Natural killer cell (primary cell): ENCODE measurements around the gene EMC8. TPM values are rescaled to one million over a fixed set of nuclear protein-coding genes. Genes with fewer than 3 reads are reported as not detected.

Experiments used
- ATAC-seq, 3 donors: fragments of 150-1000 bp in 2 of 3; fragments of 200-7000 bp in 1 of 3; cut with Tn5 transposase; 1 replicate in 1 of 3; 2 replicates in 2 of 3; pipeline ENCODE4 v1.10.0; 2021; ENCODE audit warnings: mild to moderate bottlenecking in 2 of 3, moderate library complexity in 2 of 3
- DNase-seq, 2 donors: peaks; one replicate each; pipeline versions ENCODE4 v3.0.0 to v3.0.0-alpha.2; 2013 to 2021; ENCODE audit warnings: mixed read lengths in 1 of 2
- H3K27ac ChIP-seq: one replicate; pipeline ENCODE4 v1.5.1; 2013; ENCODE audit warnings: mild to moderate bottlenecking, low read length
- H3K27me3 ChIP-seq: one replicate; pipeline ENCODE4 v1.6.1; 2013; ENCODE audit warnings: low read length; ENCODE audit not compliant: control insufficient read depth, insufficient read depth
- H3K36me3 ChIP-seq: one replicate; pipeline ENCODE4 v1.6.1; 2013; ENCODE audit warnings: low read length; ENCODE audit not compliant: control insufficient read depth, insufficient read depth
- H3K4me1 ChIP-seq: one replicate; pipeline ENCODE4 v1.6.1; 2013; ENCODE audit warnings: low read length; ENCODE audit not compliant: control insufficient read depth, insufficient read depth
- H3K4me3 ChIP-seq: one replicate; pipeline ENCODE4 v1.5.1; 2013; ENCODE audit warnings: low read length
- H3K9me3 ChIP-seq: one replicate; pipeline ENCODE4 v1.6.1; 2013; ENCODE audit warnings: low read length; ENCODE audit not compliant: control insufficient read depth, insufficient read depth
- H3K27ac Mint-ChIP-seq, 2 donors: one replicate each; pipeline ENCODE4 v1.8.0; 2022; ENCODE audit warnings: mild to moderate bottlenecking in 2 of 2, mixed read lengths in 2 of 2, moderate library complexity in 1 of 2
- H3K27me3 Mint-ChIP-seq, 2 donors: one replicate each; pipeline ENCODE4 v1.8.0; 2022; ENCODE audit warnings: low read depth in 2 of 2, mixed read lengths in 2 of 2
- H3K36me3 Mint-ChIP-seq: one replicate; pipeline ENCODE4 v1.8.0; 2022; ENCODE audit warnings: mixed read lengths
- H3K4me1 Mint-ChIP-seq, 2 donors: one replicate each; pipeline ENCODE4 v1.8.0; 2022; ENCODE audit warnings: mixed read lengths in 2 of 2
- H3K4me3 Mint-ChIP-seq: one replicate; pipeline ENCODE4 v1.8.0; 2022; ENCODE audit warnings: mild to moderate bottlenecking, moderate library complexity, mixed read lengths
- H3K9me3 Mint-ChIP-seq, 2 donors: one replicate each; pipeline ENCODE4 v1.8.0; 2022; ENCODE audit warnings: mixed read lengths in 2 of 2
- WGBS: methylation state at CpG from one replicate; pipeline ENCODE4 v1.1.7; 2013; ENCODE audit warnings: missing lambda C conversion rate; ENCODE audit not compliant: insufficient coverage; 5-methylcytosine and 5-hydroxymethylcytosine counted together
- intact Hi-C: fragments of 100-400 bp; cut with micrococcal nuclease; formaldehyde crosslinking; loops from one replicate; pipeline ENCODE4 v1.14.2; 2022
- total RNA-seq, 4 donors: library from RNA; stranded (reverse); fragments of 120-200 nt in 1 of 4; gene quantifications; one replicate each; pipeline versions ENCODE4 v1.2.3 to v1.2.4, GENCODE V29; 2013 to 2022
- TF ChIP-seq, protein P1 (sequence below): fragments of 200-600 bp; IDR thresholded peaks from one replicate; pipeline ENCODE4 v1.8.0; 2022; ENCODE audit warnings: antibody characterized with exemption

Gene EMC8
- total RNA-seq, 3 donors from 2014 or later (not counting 1 experiment from before 2014, with no cell fraction given) = 21.2 to 26.4 (median 24.1) TPM

DNA sequence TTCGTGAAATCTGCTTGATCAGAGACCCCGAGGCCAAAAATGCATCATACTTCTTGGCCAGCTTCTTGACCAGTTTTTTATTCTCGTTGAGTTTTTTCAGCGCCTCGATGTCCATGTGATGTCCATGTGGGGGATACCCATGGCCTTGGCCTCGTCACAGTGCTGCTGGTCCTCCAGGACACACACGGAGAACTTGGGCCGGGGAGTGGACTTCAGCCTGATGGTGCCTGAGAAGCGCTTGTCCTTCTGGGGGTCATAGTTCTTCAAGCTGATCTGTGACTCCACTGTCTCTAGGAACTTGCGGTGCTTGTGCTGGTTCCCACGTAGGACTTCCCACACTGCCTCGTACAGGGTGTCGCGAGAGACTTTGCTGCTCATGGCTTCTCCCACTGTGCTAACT is 16.8 kb upstream of the EMC8 start:
- Mint-ChIP-seq H3K4me1 (peaks cover 0 to 1% of the 10 kb centered on the region in 2 donors), H3K36me3 (no peaks in the 10 kb centered on the region), H3K27me3 (peaks cover 18 to 32% of the 10 kb centered on the region in 2 donors), H3K27ac (no peak overlapping the region), H3K4me3 (no peak overlapping the region), H3K9me3 (no peaks in the 10 kb centered on the region)
- WGBS = 92% methylated on average over 14 of the region's 14 CpGs
- Histone ChIP-seq H3K36me3 (no peaks in the 10 kb centered on the region), H3K27me3 (no peaks in the 10 kb centered on the region), H3K27ac (no peak overlapping the region), H3K4me3 (no peak overlapping the region), H3K4me1 (peaks cover 7% of the 10 kb centered on the region), H3K9me3 (no peaks in the 10 kb centered on the region)
- DNase-seq (no peak), ATAC-seq (no peak)
- TF ChIP-seq, protein P1, sequence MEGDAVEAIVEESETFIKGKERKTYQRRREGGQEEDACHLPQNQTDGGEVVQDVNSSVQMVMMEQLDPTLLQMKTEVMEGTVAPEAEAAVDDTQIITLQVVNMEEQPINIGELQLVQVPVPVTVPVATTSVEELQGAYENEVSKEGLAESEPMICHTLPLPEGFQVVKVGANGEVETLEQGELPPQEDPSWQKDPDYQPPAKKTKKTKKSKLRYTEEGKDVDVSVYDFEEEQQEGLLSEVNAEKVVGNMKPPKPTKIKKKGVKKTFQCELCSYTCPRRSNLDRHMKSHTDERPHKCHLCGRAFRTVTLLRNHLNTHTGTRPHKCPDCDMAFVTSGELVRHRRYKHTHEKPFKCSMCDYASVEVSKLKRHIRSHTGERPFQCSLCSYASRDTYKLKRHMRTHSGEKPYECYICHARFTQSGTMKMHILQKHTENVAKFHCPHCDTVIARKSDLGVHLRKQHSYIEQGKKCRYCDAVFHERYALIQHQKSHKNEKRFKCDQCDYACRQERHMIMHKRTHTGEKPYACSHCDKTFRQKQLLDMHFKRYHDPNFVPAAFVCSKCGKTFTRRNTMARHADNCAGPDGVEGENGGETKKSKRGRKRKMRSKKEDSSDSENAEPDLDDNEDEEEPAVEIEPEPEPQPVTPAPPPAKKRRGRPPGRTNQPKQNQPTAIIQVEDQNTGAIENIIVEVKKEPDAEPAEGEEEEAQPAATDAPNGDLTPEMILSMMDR = no peak
- intact Hi-C loops = no loop called here

DNA sequence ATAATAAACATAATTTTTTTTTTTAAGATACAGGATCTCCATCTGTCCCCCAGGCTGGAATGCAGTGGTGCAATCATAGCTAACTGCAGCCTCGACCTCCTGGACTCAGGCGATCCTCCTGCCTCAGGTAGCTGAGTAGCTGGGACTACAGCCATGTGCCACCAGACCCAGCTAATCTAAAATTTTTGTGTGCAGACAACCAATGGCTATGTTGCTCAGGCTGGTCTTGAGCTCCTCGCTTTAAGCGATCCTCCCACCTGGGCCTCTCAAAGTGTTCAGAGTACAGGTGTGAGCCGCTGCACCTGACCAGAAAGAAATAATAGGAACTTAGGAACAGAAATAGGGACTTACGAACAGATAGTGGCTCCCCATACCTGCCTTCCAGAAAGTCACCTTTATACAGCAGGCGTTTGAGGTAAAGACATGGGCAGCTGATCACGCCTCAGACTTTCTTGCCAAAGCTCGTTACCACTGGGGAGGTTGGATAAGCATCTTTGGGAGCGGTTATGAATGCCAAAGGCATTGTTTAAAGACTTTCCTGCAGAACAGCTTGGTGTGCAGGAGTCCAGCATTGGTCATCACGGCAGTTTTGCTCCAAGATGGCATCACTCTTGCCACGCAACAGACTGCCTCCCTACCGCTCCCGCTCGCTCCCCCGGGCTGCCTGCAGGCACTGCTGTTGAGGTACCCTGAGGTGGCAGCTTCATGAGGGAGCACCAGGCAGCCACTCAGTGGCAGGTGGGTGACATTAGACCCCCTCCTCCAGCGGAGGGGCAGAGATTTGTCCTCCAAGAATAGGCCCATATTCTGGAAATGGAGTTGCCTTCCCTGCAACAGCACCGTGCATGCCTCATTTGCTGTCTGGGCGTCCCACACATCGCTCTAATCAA is 13.7 kb upstream of the EMC8 start:
- no peak overlapping the region for H3K27ac Mint-ChIP-seq
- 87% methylated on average over 20 of the region's 20 CpGs for WGBS
- no peaks in the 10 kb centered on the region for H3K9me3 ChIP-seq
- no peak overlapping the region for H3K27ac ChIP-seq
- no peaks in the 10 kb centered on the region for H3K36me3 Mint-ChIP-seq
- no peaks in the 10 kb centered on the region for H3K4me1 ChIP-seq
- peaks cover 18 to 32% of the 10 kb centered on the region in 2 donors for H3K27me3 Mint-ChIP-seq
- no peaks in the 10 kb centered on the region for H3K36me3 ChIP-seq
- no peak overlapping the region for H3K4me3 ChIP-seq
- DNase-seq (no peak), ATAC-seq (no peak)
- intact Hi-C loops = no loop called here
- no peaks in the 10 kb centered on the region for H3K4me1 Mint-ChIP-seq
- H3K9me3 Mint-ChIP-seq = no peaks in the 10 kb centered on the region
- H3K27me3 ChIP-seq = no peaks in the 10 kb centered on the region
- H3K4me3 Mint-ChIP-seq = no peak overlapping the region
- TF ChIP-seq, protein P1 = no peak

DNA sequence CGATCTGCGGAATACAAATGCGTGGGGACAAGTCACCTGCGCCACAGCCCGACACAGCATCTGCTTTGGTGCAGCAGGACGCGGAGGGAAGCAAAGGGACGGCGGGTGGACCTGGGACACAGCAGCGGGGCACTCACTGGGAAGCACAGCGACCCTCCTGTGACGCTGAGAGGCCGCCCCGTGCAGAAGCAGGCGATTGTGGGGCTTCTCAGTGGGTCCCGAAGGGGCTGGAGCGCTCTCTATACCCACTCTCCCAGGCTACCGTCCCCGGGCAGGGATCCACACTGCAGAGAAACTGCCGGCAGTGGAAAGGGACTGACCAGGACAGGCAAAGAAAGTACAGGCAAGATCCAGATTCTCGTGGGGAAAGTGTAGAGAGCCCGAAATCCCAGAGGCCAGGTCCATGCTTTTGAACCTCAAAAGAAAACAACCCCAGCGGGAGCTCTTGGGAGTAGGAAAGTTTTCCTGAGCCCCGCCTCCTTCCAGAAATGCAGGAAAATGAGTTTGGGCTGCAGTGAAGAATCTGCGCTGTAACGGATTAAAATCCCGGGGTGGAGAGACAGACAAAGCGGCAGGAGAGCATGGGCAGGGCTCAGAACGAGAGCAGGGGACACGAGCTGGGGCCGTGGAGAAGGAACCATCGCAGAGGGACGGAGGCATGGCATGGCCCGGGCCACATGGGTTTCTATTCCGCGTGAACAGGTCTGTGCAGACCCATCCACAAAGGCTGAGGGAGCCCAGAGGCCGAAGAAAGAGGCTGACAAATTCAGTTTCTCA is 12.9 kb upstream of the EMC8 start:
- 53% methylated on average over 37 of the region's 37 CpGs for WGBS
- H3K4me1 Mint-ChIP-seq = no peaks in the 10 kb centered on the region
- Histone ChIP-seq H3K27me3 (no peaks in the 10 kb centered on the region), H3K4me3 (no peak overlapping the region), H3K36me3 (no peaks in the 10 kb centered on the region), H3K9me3 (no peaks in the 10 kb centered on the region), H3K27ac (no peak overlapping the region), H3K4me1 (no peaks in the 10 kb centered on the region)
- intact Hi-C loops = no loop called here
- no peaks in the 10 kb centered on the region for H3K9me3 Mint-ChIP-seq
- no peak overlapping the region for H3K27ac Mint-ChIP-seq
- TF ChIP-seq, protein P1 = no peak
- peaks cover 18 to 27% of the 10 kb centered on the region in 2 donors for H3K27me3 Mint-ChIP-seq
- DNase-seq = no peak
- H3K4me3 Mint-ChIP-seq = no peak overlapping the region
- H3K36me3 Mint-ChIP-seq = no peaks in the 10 kb centered on the region
- no peak for ATAC-seq
